HUES64 (cell line): ENCODE results near the gene BLOC1S4.

ENCODE experiments used
- H3K27ac ChIP-seq: 2 replicates; pipeline ENCODE4 v1.7.0; 2013; ENCODE audit warnings: low read depth, low read length, inconsistent platforms
- H3K27me3 ChIP-seq: 2 replicates; pipeline ENCODE4 v1.6.1; 2013; ENCODE audit warnings: mild to moderate bottlenecking, low read length; ENCODE audit not compliant: insufficient read depth
- H3K36me3 ChIP-seq: 2 replicates; pipeline ENCODE4 v1.6.1; 2013; ENCODE audit warnings: mild to moderate bottlenecking, low read length; ENCODE audit not compliant: insufficient read depth
- H3K4me1 ChIP-seq: 2 replicates; pipeline ENCODE4 v1.6.1; 2013; ENCODE audit warnings: mild to moderate bottlenecking, low read length, moderate library complexity; ENCODE audit not compliant: insufficient read depth
- H3K4me3 ChIP-seq: 2 replicates; pipeline ENCODE4 v1.5.1; 2013; ENCODE audit warnings: mild to moderate bottlenecking, low read length, moderate library complexity
- H3K9ac ChIP-seq: 2 replicates; pipeline ENCODE4 v1.6.1; 2013; ENCODE audit warnings: mild to moderate bottlenecking, low read depth, low read length
- H3K9me3 ChIP-seq: 2 replicates; pipeline ENCODE4 v1.6.1; 2013; ENCODE audit warnings: low read depth, low read length; ENCODE audit not compliant: insufficient read depth
- WGBS: fragments of 150-250, 120-280 bp; methylation state at CpG from one replicate; pipeline ENCODE4 v1.1.7; 2013; ENCODE audit warnings: missing lambda C conversion rate; 5-methylcytosine and 5-hydroxymethylcytosine counted together

BLOC1S4 gene

DNA sequence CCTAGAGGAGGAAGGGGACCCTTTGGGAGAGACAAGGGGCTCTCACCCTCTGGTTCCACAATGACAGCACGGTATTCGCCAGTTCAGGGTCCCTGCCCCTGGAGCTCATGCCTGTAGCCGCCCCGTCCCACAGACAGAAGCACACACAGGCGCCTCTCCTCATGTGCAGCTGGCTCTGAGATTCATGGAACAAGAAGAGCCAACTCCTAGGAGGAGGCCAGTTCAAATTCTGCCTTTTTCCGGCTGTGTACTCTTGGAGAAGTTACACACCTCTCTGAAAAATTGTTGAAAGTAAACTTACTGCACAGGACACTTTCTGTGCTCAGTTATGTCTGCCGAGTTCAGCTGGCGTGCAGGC is 15.3 kb downstream of the BLOC1S4 start:
- no peak overlapping the region for H3K27ac ChIP-seq
- no peaks in the 10 kb centered on the region for H3K9me3 ChIP-seq
- WGBS = 94% methylated on average over 8 of the region's 8 CpGs
- H3K9ac ChIP-seq = no peak overlapping the region
- no peaks in the 10 kb centered on the region for H3K36me3 ChIP-seq
- H3K4me3 ChIP-seq = no peak overlapping the region
- no peaks in the 10 kb centered on the region for H3K27me3 ChIP-seq
- H3K4me1 ChIP-seq = peaks cover 6% of the 10 kb centered on the region; the same call in 1 of the 2 replicates

DNA sequence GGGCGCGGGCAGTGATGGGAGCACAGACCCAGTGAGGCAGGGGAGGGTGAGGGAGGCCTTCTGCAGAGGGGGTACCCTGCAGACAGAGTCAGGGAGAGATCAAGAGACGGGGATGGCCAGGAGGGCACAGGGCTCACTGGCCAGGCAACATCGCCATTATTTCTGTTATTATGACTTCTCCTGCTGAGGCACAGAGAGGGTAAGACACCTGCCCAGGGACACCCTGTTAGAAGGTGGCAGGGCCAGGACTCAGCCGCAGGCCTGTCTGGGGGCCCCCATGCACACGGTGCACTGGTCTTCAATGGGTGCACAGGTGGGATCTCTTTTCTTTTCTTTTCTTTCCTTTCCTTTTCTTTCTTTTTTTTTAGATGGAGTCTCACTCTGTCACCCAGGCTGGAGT is 15.8 kb downstream of the BLOC1S4 start:
- Histone ChIP-seq H3K27me3 (no peaks in the 10 kb centered on the region), H3K4me1 (peaks cover 6% of the 10 kb centered on the region; the same call in 1 of the 2 replicates), H3K9ac (no peak overlapping the region), H3K4me3 (no peak overlapping the region), H3K9me3 (no peaks in the 10 kb centered on the region), H3K27ac (no peak overlapping the region), H3K36me3 (no peaks in the 10 kb centered on the region)
- WGBS = 90% methylated on average over 6 of the region's 6 CpGs

DNA sequence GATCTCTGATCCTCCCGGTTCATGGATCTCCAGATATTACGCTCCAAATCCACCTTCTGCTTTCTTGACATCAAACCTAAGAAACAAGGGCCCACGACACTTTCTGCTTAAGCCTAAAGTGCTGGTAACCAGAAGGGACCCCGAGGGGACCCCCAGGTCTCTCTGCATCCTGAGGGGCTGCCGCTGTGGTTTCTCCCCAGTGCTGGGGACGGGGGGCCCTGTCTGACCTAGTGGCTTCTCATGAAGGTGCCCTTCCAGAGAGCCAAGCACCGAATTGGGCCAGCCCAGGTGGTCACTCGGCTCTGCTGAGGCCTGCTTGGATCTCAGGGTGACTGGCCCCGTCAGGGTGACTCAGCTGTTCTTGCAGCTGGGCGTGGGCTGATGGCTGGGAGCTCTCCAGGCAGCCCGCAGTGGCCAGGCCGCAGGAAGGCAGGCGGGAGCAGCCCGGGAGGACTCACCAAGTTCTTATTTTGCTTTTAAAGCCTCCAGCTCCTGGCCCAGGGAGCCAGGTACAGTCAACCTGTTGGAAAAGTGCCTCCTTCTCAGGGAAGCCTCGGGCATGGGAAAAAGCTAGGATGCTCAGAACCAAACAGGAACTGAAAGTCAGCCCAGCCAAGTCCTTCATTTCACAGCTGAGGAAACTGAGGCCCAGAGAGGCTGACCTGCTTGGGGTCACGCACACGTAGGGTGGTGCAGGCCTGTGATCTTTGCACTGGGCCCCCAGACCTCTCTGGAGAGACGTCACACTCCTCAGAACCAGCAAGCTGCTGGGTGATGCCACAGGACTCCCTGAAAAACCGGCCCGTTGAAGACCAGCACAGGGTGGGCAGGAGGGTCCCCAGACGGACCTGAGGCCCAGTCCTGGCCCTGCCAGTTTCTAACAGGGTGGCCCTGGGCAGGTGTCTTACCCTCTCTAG is 16.7 kb downstream of the BLOC1S4 start:
- no peaks in the 10 kb centered on the region for H3K27me3 ChIP-seq
- H3K9ac ChIP-seq = no peak overlapping the region
- no peak overlapping the region for H3K27ac ChIP-seq
- no peaks in the 10 kb centered on the region for H3K36me3 ChIP-seq
- no peak overlapping the region for H3K4me3 ChIP-seq
- 88% methylated on average over 21 of the region's 21 CpGs for WGBS
- H3K9me3 ChIP-seq = no peaks in the 10 kb centered on the region
- peaks cover 6% of the 10 kb centered on the region; the same call in 1 of the 2 replicates for H3K4me1 ChIP-seq

- H3K9ac ChIP-seq = no peak overlapping the region
- H3K27me3 ChIP-seq = no peaks in the 10 kb centered on the region
- H3K4me3 ChIP-seq = no peak overlapping the region
- H3K9me3 ChIP-seq = no peaks in the 10 kb centered on the region
- no peaks in the 10 kb centered on the region for H3K36me3 ChIP-seq
- 90% methylated on average over 27 of the region's 27 CpGs for WGBS
- H3K4me1 ChIP-seq = no peaks in the 10 kb centered on the region; the same call in 1 of the 2 replicates
- H3K27ac ChIP-seq = no peak overlapping the region
These were observed 17.6 kb downstream of the BLOC1S4 start for GRCh38 chr4:6733358-6734164.

GRCh38 chr4:6734165-6734786 is 18.3 kb downstream of the BLOC1S4 start:
- no peaks in the 10 kb centered on the region; the same call in 1 of the 2 replicates for H3K9me3 ChIP-seq
- H3K9ac ChIP-seq = no peak overlapping the region
- no peaks in the 10 kb centered on the region for H3K27me3 ChIP-seq
- H3K36me3 ChIP-seq = no peaks in the 10 kb centered on the region
- no peak overlapping the region for H3K4me3 ChIP-seq
- WGBS = 92% methylated on average over 16 of the region's 16 CpGs
- H3K4me1 ChIP-seq = no peaks in the 10 kb centered on the region; the same call in 1 of the 2 replicates
- H3K27ac ChIP-seq = no peak overlapping the region

GRCh38 chr4:6739920-6740319 is 23.9 kb downstream of the BLOC1S4 start:
- Histone ChIP-seq H3K9me3 (no peaks in the 10 kb centered on the region; the same call in 1 of the 2 replicates), H3K4me1 (no peaks in the 10 kb centered on the region), H3K27ac (no peak overlapping the region), H3K9ac (no peak overlapping the region), H3K36me3 (no peaks in the 10 kb centered on the region), H3K27me3 (no peaks in the 10 kb centered on the region), H3K4me3 (no peak overlapping the region)
- WGBS = 84% methylated on average over 4 of the region's 4 CpGs

GRCh38 chr4:6740347-6740746 is 24.4 kb downstream of the BLOC1S4 start:
- H3K9me3 ChIP-seq = no peaks in the 10 kb centered on the region; the same call in 1 of the 2 replicates
- WGBS = 93% methylated on average over 8 of the region's 8 CpGs
- no peaks in the 10 kb centered on the region for H3K36me3 ChIP-seq

GRCh38 chr4:6742507-6742906 is 26.5 kb downstream of the BLOC1S4 start:
- Histone ChIP-seq H3K27ac (no peak overlapping the region), H3K27me3 (no peaks in the 10 kb centered on the region), H3K9me3 (no peaks in the 10 kb centered on the region; the same call in 1 of the 2 replicates), H3K4me3 (no peak overlapping the region), H3K4me1 (no peaks in the 10 kb centered on the region), H3K9ac (no peak overlapping the region), H3K36me3 (no peaks in the 10 kb centered on the region)
- whole genome bisulfite sequencing = no CpG with 5 or more reads among the region's 2 CpGs

More at GRCh38 chr4:6740347-6740746, 24.4 kb downstream of the BLOC1S4 start:
- Histone ChIP-seq H3K9ac (no peak overlapping the region), H3K27me3 (no peaks in the 10 kb centered on the region), H3K27ac (no peak overlapping the region), H3K4me1 (no peaks in the 10 kb centered on the region), H3K4me3 (no peak overlapping the region)

- 83% methylated on average over 11 of the region's 11 CpGs for WGBS
- Histone ChIP-seq H3K9me3 (no peaks in the 10 kb centered on the region; the same call in 1 of the 2 replicates), H3K9ac (no peak overlapping the region), H3K4me1 (no peaks in the 10 kb centered on the region), H3K27me3 (no peaks in the 10 kb centered on the region), H3K27ac (no peak overlapping the region), H3K36me3 (no peaks in the 10 kb centered on the region), H3K4me3 (no peak overlapping the region)
These were observed 27.0 kb downstream of the BLOC1S4 start for GRCh38 chr4:6742989-6743388.

DNA sequence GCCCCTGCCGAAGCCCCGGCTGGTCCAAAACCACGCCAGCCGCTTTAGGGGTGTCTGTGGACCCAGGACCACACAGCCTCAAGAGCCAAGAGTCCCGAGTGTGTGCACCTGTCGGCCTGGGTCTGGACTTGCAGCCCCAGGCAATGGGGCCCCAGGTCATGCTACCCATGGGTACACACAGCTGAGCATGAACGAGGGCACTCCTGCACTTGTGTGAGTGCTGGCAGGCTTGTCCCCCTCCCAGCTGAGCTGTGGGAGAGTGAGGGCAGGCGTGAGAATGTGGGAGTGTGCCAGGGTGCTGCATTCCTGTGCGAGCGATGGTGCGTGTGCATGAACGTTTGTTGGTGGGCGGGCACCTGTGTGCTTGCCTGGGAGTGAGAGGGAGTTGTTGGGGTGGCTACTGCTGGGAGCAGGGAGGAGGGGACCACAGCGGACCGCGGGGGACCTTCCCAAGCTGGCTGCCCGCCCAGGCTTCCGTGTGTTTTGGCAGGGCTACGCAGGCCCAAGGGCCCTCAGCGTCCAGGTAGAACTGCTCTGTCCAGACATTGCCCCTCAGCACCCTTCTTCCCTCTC is 30.8 kb downstream of the BLOC1S4 start:
- Histone ChIP-seq H3K4me1 (no peaks in the 10 kb centered on the region), H3K27me3 (no peaks in the 10 kb centered on the region), H3K27ac (no peak overlapping the region), H3K36me3 (no peaks in the 10 kb centered on the region), H3K9me3 (no peaks in the 10 kb centered on the region), H3K4me3 (no peak overlapping the region), H3K9ac (no peak overlapping the region)
- 90% methylated on average over 20 of the region's 20 CpGs for WGBS
